SKM-1 treated with dmso at 0.1 percent for 144 hours (cell line): ENCODE measurements around the gene CPNE8.

Source experiments
- DNase-seq: peaks from one replicate; lab custom pipeline; 2025; ENCODE audit not compliant: unreplicated experiment; lab: John Stamatoyannopoulos, UW

CPNE8 gene

GRCh38 chr12:38838056-38838850, 67.1 kb downstream of the CPNE8 start:
- no peak for DNase-seq

GRCh38 chr12:38831715-38832114, 73.7 kb downstream of the CPNE8 start:
- DNase-seq, result no peak

GRCh38 chr12:38825006-38825405, 80.4 kb downstream of the CPNE8 start:
- DNase-seq, result no peak

GRCh38 chr12:38823738-38824137, 81.7 kb downstream of the CPNE8 start:
- no peak for DNase-seq

GRCh38 chr12:38823314-38823713, 82.1 kb downstream of the CPNE8 start:
- DNase-seq, result no peak

- DNase-seq, result no peak
Observed at GRCh38 chr12:38817942-38818341, 87.4 kb downstream of the CPNE8 start.

- DNase-seq, result no peak
Observed at GRCh38 chr12:38813923-38814322, 91.5 kb downstream of the CPNE8 start.

- no peak for DNase-seq
Observed at GRCh38 chr12:38811814-38812356, 93.5 kb downstream of the CPNE8 start.

- DNase-seq, result no peak
Observed at GRCh38 chr12:38809832-38810231, 95.6 kb downstream of the CPNE8 start.

GRCh38 chr12:38788106-38788505, 117.3 kb downstream of the CPNE8 start:
- DNase-seq, result no peak

- no peak for DNase-seq
Observed at GRCh38 chr12:38785381-38785780, 120.0 kb downstream of the CPNE8 start.

- DNase-seq, result no peak
Observed at GRCh38 chr12:38783304-38783703, 122.1 kb downstream of the CPNE8 start.

- no peak for DNase-seq
Observed at GRCh38 chr12:38782359-38782758, 123.0 kb downstream of the CPNE8 start.

GRCh38 chr12:38776647-38777046, 128.7 kb downstream of the CPNE8 start:
- DNase-seq, result no peak

- no peak for DNase-seq
Observed at GRCh38 chr12:38775457-38775856, 129.9 kb downstream of the CPNE8 start.

- no peak for DNase-seq
Observed at GRCh38 chr12:38772437-38772836, 133.0 kb downstream of the CPNE8 start.

GRCh38 chr12:38771871-38772270, 133.5 kb downstream of the CPNE8 start:
- no peak for DNase-seq

GRCh38 chr12:38761636-38762342, 143.6 kb downstream of the CPNE8 start:
- no peak for DNase-seq

GRCh38 chr12:38761111-38761510, 144.3 kb downstream of the CPNE8 start:
- no peak for DNase-seq

GRCh38 chr12:38759621-38760020, 145.8 kb downstream of the CPNE8 start:
- no peak for DNase-seq

- DNase-seq, result no peak
Observed at GRCh38 chr12:38746744-38747143, 158.6 kb downstream of the CPNE8 start.

- DNase-seq, result no peak
Observed at GRCh38 chr12:38745601-38746000, 159.8 kb downstream of the CPNE8 start.
